HG02943 (cell line): ENCODE data around the gene TNKS1BP1.
"Not testable (repeated sequence)": the region's sequence is repeated elsewhere in the genome, so short reads cannot be mapped to it uniquely, and the experiment has no call there.

Experiments used
- ATAC-seq: cut with Tn5 transposase; IDR thresholded peaks from one replicate; pipeline ENCODE4 v1.9.1; 2021; ENCODE audit warnings: mild to moderate bottlenecking, low read depth, moderate library complexity; ENCODE audit not compliant: unreplicated experiment

TNKS1BP1 gene, protein sequence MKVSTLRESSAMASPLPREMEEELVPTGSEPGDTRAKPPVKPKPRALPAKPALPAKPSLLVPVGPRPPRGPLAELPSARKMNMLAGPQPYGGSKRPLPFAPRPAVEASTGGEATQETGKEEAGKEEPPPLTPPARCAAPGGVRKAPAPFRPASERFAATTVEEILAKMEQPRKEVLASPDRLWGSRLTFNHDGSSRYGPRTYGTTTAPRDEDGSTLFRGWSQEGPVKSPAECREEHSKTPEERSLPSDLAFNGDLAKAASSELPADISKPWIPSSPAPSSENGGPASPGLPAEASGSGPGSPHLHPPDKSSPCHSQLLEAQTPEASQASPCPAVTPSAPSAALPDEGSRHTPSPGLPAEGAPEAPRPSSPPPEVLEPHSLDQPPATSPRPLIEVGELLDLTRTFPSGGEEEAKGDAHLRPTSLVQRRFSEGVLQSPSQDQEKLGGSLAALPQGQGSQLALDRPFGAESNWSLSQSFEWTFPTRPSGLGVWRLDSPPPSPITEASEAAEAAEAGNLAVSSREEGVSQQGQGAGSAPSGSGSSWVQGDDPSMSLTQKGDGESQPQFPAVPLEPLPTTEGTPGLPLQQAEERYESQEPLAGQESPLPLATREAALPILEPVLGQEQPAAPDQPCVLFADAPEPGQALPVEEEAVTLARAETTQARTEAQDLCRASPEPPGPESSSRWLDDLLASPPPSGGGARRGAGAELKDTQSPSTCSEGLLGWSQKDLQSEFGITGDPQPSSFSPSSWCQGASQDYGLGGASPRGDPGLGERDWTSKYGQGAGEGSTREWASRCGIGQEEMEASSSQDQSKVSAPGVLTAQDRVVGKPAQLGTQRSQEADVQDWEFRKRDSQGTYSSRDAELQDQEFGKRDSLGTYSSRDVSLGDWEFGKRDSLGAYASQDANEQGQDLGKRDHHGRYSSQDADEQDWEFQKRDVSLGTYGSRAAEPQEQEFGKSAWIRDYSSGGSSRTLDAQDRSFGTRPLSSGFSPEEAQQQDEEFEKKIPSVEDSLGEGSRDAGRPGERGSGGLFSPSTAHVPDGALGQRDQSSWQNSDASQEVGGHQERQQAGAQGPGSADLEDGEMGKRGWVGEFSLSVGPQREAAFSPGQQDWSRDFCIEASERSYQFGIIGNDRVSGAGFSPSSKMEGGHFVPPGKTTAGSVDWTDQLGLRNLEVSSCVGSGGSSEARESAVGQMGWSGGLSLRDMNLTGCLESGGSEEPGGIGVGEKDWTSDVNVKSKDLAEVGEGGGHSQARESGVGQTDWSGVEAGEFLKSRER (N-terminal part only)

DNA sequence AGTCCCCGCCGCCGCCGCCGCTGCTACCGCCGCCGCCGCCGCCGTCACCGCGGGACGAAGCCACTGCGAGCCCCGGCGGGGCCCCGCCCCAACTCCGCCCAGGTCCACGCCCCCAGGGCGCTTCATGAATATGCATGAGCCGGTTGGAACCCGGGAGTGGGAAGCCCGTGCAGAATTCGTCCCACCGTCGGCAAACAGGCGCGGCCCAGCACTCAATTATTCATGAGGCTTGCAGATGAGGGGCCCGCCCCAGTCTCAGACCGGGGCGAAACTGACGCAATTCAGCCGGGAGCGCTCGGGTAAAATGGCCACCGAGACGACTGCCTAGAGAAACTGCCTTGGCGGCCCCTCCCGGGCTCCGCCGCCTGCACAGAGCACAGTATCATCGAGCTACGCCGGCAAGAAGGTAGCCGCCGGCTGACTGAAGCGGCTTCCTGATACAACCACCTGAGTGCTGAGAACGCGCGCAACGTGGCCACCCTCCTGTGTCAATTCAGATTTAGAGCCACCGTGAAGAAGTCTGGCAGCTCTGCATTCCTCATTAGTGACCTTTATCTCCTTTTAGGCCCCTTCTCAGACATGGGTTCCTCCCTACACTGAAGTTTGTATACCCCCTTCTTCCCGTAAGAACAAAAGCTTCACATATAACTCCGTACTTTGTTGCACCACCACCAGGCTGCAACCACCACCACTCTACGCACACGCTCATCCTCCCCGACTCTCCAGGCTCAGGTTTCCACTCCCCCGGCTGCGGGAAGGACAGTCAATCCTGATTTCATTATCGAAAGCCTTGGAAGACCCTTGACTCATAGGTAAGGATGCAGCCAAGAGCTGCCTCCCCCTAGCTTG, at the start of gene TNKS1BP1:
Gene TNKS1BP1 (minus strand): TSS at position 67 of the 849 bp plus-strand sequence. CDS start 3,067 bp downstream, outside the sequence.
- peak; percentile 90 for ATAC-seq

DNA sequence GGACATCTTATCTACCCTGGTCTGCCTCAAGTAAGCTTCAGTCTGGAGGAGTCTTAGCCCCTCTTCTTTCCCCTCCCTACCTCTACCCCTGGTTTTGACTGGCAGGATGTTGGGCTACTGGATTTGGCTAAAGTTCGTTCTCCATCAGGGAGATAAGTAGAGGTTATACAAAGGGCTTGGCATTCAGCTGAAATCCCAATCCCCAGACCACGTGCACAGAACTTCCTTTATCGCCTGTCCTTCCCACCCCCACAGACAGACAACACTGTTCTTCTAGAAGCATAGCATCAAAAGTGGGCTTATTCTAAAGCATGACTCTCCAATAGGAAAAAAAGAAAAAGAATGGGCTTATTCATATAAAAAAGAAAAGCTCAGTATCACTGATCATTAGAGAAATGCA, 48.4 kb upstream of the TNKS1BP1 start:
- no peak for ATAC-seq

DNA sequence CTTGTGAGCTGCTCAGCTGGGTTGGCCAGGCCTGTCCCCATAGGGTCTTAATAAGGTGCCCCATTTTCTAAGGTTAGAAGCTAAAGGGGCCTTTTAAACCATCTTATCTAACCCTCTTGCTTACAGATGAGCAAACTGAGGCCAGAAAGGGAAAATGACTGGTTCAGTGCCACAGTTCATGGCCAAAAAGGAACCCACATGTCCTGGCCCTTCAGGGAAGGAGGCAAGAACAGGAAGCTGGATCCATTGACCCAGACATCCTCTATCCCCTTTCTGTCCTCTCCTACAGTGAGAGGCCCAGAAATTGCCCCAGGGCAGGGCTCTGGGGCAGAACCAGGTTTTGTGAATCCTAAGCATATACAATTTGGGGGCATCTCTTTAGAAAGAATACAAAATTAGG, 46.2 kb upstream of the TNKS1BP1 start:
- no peak for ATAC-seq

DNA sequence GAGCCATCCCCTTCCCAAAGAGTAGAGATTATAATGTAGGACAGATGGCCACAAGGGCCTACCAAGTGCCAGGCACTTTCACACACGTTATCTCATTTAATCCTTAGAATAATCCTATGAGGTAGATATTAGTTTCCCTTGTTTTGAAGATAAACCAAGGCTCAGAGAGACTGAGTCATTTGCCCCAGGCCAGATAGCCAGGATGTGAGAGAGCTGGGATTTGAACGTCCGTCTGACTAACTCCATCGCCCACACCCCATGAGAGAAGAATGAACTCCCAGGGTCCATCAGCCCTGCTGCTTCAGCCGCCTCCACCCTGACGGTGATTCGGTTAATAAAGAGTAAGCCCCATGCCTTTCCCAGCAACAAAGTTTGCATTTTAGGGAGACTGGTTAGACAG, 45.5 kb upstream of the TNKS1BP1 start:
- no peak for ATAC-seq

DNA sequence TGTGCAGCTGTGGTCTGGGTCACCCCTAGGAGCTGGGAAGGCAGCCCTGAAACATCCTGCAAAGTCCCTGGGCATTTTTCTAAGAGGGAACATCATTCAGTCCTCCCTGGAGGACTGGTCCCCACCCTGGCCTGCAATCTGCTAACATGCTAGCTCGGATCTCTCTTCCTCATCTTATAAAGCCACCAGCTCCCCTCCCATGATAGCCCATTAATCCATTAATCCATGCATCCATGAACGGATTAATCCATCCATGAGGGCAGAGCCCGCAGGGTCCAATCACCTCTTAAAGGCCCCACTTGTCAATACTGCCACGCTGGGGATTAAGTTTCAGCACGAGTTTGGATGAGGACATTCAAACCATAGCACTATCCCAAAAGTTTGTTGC, 44.1 kb upstream of the TNKS1BP1 start:
- no peak for ATAC-seq

DNA sequence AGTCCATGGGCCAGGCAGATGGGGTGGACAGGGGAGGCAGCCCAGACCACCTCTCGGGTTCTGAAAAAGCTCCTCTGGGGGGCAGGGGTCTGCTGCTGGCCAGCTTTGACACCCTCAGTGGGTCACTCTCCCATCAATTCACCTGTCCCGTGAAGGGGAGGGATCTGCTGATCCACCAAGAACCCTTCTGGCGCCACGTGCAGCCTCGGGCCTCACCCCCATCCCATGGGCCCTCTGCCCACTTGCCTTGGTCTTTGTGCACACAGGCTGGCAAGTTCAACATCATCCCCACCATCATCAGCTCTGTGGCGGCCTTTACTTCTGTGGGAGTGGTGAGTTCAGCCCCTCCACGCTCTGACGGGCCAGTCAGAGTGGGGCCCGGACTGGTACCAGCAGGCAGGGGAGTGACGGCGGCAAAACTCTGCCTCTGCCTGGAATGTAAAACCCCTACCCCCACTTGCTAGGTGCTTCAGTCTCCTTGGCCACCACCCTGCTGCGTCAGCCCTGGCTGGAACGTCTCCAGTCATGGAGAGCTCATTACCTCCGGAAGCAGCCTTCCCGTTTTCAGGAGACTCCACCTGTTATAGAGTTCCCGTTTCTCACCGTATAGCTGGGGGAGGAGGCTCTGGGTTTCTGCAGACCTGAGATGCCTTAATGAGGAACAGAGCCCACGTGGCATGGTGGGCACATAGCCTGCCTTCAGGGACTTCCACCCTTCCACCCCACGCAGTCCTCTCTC, 43.5 kb upstream of the TNKS1BP1 start:
- ATAC-seq = no peak

DNA sequence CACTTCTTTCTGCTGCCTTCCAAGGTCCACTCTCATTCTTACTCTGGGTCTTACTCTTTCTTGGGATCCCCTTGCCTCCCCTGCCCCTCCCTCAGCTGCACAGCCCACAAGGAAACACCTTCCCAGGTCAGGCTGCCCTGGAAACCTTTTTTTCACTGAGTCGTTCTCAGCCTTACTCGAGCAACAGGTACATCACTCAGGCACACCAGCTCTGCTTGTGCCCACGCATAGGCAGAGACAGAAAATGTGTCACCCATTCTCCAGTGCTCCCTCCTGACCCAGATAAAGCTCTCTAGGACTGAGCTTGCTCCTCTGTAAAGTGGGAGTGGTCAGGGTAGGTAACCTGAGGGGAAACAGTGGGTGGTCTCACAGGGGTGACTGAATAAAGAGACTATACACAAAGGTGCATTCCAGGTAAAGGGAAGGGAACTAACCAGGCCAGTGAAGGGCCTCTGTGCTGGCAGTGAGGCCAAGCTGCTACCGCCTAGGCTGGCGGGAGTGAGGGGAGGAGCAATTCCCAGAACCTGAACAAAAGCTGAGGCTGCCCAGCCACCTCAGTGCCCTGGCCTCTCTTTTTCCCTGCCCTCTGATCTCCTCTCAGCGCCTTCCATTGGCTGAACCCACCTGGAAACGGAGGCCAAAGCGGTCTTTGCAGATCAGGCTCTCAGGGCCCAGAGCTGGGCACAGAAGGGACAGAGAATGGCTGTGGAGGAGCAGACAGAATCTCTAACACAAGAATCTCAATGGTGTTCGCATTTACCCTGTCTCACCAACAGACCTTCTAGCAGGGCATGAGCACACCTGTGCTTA, 40.3 kb upstream of the TNKS1BP1 start:
- ATAC-seq = no peak

DNA sequence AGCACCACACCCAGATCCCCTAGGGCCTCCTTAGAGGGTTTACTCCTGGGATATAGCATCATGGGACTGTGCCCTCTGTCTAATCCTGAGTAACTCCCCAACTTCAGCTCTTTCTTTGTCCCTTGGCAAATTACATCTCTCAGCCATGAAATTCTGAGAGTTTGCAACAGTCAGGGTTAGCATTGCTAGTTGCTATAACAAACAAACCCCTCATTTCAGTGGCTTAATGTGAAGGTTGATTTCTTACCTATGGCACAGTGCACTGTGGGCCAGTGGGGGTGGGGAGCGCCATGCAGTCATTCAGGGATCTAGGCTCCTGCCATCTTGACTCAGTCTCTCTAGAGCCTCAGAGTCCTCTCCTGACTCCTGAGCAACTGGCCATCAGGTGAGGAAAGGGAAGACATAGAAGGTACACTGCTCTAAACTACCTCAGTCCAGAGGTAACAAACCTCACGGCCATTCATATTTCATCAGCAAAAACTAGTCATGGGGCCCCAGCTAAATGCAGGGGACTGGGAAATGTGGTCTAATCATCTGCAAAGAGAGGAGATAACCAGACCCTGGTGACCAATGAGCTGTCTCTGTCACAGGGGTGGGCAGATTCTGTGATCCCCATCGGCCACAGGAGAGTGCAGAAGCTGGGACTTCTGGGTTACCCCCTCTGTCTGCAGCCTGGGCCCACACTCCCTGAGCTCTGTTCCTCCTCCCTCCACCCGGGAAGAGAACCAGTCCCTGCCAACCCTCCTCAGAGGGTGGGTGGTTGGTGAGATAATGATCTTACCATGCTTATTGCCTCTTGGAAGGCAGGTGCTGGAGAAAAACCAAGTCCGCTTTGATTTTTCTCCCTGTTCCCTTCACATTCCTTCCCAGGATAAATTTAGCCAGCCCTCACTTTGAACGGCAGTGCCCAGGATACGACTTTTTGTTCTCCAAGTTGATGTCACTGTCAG, 38.7 kb upstream of the TNKS1BP1 start:
- ATAC-seq = no peak

DNA sequence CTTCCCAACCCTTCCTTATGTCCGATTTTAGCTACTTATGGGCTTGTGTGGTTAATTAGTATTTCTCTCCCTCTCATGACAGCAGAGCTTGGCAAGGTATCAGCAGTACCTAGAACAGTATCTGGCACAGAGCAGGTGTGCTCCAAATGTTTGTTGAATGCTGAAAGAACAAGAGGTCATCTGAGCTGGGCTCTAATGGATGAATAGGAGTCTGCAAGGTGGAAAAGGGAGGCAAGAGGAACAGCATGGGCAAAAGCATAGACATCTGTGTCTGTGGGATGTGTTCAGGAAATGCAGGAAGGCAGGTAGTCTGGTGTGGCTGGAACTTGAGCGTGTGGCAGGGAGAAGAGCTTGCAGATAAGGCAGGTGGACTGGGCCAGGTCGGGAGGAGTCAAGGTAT, 37.2 kb upstream of the TNKS1BP1 start:
- ATAC-seq = no peak

DNA sequence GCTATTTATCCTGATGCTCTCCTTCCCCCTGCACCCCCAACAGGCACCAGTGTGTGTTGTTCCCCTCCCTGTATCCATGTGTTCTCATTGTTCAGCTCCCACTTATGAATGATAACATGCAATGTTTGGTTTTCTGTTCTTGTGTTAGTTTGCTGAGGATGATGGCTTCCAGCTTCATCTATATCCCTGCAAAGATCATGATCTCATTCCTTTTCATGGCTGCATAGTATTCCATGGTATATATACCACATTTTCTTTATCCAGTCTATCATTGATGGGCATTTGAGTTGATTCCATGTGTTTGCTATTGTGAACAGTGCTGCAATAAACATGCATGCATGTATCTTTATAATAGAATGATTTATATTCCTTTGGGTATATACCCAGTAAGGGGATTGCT, 36.7 kb upstream of the TNKS1BP1 start:
- ATAC-seq = not testable (repeated sequence)

DNA sequence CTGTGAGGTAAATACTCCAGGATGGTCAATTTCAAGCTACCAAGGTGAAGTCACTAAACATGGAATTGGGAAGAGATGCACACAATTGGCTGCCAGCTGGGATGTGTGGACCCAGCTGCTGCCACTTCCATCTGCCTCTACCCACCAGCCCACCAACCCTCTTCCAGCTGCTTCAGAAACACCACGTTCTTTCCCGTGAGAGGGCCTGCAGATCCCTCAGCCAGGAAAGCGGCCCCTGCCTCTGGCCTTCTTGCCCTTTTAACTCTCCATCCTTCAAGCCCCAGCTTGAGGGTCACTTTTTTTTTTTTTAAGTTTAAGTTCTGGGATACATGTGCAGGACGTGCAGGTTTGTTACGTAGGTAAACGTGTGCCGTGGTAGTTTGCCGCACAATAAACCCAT, 36.2 kb upstream of the TNKS1BP1 start:
- no peak for ATAC-seq

DNA sequence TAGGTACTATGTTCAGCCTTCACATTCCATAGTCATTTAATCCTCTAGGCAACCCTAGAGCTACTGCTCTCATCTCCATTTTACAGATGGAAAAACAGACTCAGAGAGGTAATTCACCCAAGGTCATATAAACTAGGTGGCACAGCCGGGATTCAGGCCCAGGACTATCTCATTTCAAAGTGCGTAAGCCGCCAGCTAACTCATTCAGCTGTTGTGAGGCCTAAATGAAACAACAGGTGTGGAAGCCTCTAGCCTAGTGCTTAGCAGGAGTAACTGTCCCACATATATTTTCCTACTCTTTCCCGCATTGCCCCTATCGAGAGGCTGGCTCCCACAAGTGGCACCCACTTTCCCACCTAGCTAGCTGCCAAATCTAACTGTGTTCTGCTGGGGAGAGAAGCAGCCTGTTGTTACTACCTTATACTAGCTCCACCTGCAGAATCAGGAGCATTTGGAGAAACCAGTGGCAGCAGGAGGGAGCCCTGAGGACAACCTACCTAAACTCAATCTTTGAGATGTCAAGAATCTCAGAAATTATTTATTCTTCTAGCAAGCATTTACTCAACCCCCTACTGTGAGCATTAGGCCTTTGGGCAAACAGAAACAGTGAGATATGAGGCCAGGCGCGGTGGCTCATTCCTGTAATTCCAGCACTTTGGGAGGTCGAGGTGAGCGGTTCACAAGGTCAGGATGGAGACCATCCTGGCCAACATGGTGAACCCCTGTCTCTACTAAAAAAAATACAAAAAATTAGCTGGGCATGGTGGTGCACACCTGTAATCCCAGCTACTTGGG, 35.3 kb upstream of the TNKS1BP1 start:
- no peak for ATAC-seq

DNA sequence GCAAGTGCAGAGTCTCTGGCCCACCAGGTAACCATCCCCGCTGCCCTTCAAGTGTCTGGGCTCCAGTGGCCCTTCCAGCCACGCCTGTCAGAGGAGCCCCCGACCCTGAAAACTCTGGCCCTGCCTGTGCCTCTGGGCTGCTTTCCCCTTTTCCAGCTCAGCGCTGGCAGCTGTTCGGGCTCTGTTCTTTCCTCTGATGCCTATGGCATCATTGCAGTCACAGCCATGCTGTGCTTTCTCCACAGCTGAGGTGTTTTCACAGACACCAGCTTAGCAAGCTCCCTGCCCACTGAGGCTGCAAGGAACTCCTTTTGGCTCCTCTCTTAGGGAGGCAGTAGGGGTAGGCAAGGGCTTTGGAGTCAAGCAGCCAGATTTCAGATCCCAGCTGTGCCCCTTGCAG, 34.6 kb upstream of the TNKS1BP1 start:
- no peak for ATAC-seq

DNA sequence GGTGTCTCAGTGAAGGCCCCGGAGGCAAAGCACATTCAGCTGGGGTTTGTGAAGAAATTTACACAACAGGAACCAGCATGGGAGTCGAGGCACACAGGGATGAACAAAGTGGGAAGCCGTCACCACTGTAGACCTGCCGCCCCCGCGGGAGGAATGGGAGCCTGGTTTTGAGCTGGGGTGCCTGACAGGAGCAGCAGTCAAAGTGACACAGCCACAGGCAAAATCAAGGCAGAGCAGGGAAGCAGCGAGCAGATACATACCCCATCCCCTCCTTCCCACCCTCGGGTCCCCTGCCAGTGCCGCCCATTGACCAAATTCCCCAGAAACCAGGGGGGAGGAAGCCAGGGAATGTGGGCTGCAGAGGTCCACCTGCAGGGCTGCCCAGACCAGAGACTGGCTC, 34.2 kb upstream of the TNKS1BP1 start:
- no peak for ATAC-seq

DNA sequence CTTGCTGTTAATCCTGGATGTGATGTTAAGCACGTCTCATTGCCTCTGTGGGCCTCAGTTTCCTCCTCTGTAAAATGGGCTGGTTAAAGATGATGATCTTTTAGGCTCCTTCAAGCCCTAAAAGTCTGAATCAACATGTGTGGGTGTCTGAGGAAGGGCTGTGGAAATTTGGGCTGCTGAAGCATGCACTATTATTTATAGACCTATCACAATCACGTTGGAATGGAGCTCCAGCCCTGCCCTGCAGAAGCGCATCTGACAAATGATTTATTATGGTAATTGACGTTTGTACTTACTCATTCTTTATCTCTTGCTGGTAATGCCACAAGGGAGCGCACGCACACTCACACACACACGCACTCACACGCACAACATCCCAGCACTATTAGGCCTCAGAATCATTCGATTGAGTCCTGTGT, 33.8 kb upstream of the TNKS1BP1 start:
- ATAC-seq = no peak

DNA sequence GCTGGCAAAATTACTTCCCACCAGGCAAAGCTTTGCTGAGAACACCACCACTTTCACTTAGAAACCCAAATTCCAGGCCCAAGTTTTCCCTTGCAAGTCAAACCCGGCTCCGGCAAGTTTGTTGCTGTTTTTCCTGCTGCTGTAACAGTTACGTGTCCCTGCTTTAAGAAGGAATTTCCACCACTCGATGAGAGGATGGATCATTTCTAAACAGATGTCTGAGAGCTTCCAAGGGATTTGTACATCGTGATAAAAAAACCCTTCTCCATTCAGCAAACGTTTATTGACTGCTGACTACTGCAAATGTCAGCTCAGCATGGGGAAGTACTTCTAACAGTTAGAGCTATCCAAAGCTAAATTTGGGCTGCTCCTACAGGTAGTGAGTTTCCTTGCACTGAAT, 33.1 kb upstream of the TNKS1BP1 start:
- no peak for ATAC-seq

DNA sequence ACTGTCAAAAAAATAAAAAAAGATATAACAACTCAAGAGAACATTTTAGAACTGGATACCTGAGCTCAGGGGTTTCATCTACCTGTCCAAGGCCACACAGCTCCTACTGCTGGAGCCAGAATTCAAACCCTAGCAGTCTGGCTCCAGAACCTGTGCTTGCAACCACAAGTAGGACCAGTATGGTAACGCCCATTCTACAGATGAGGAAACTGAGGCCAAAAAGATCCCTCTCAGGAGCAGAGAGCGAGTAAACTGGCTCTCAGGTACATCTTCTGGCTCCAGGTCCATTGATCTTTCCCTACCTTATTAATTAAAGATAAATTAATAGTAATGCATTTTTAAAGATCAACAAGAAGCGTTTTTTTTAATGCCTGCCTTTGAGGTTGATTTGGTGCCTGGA, 32.6 kb upstream of the TNKS1BP1 start:
- ATAC-seq = no peak
